GM12891 (cell line): ENCODE measurements around the gene ATXN1.
"Not testable (repeated sequence)": the region's sequence is repeated elsewhere in the genome, so short reads cannot be mapped to it uniquely, and the experiment has no call there.

Source experiments
- DNase-seq: peaks from one replicate; pipeline ENCODE4 v3.0.0; 2011; ENCODE audit warnings: low spot score; ENCODE audit not compliant: insufficient read length
- FAIRE-seq: peaks from 2 replicates; lab custom pipeline; 2011; peaks lifted over from hg19 to GRCh38; lab: Jason Lieb, UNC
- PAX5 ChIP-seq: IDR thresholded peaks from 2 replicates; pipeline ENCODE4 v1.6.1; 2011; ENCODE audit warnings: low read length, moderate library complexity, mild to moderate bottlenecking; ENCODE audit not compliant: insufficient read depth, severe bottlenecking
- POLR2A ChIP-seq: IDR thresholded peaks from 2 replicates; pipeline ENCODE4 v1.6.1; 2011; ENCODE audit warnings: low read depth, low read length, control low read depth
- POLR2AphosphoS5 ChIP-seq: IDR thresholded peaks from 2 replicates; pipeline ENCODE4 v1.6.1; 2011; ENCODE audit warnings: low read depth, low read length, control low read depth
- POU2F2 ChIP-seq: IDR thresholded peaks from 2 replicates; pipeline ENCODE4 v1.6.1; 2011; ENCODE audit warnings: low read depth, mild to moderate bottlenecking, control low read depth, low read length, moderate library complexity
- SPI1 ChIP-seq: IDR thresholded peaks from 2 replicates; pipeline ENCODE4 v1.6.1; 2011; ENCODE audit warnings: low read depth, low read length, control low read depth
- TAF1 ChIP-seq: IDR thresholded peaks from 2 replicates; pipeline ENCODE4 v1.6.1; 2011; ENCODE audit warnings: low read depth, low read length, control low read depth

Gene ATXN1

GRCh38 chr6:16386057-16386456 is 375.2 kb downstream of the ATXN1 start:
- FAIRE-seq = no peak
- DNase-seq = no peak
- TF ChIP-seq TAF1 (no peak), POLR2AphosphoS5 (no peak), POU2F2 (no peak), PAX5 (no peak), SPI1 (no peak), POLR2A (no peak)

GRCh38 chr6:16383607-16384206 is 377.6 kb downstream of the ATXN1 start:
- TF ChIP-seq POU2F2 (no peak), SPI1 (no peak), POLR2A (no peak), PAX5 (no peak), TAF1 (no peak)
- no peak for FAIRE-seq
- no peak for DNase-seq

GRCh38 chr6:16381968-16382367 is 379.3 kb downstream of the ATXN1 start:
- not testable (repeated sequence) for FAIRE-seq, DNase-seq

GRCh38 chr6:16380220-16380809 is 380.9 kb downstream of the ATXN1 start:
- FAIRE-seq (peak; percentile 61), DNase-seq (no peak)
- TF ChIP-seq PAX5 = no peak
- no peak for TF ChIP-seq POLR2A
- TF ChIP-seq POU2F2 = no peak
- TF ChIP-seq POLR2AphosphoS5 = no peak
- TF ChIP-seq TAF1 = no peak
- TF ChIP-seq SPI1 = no peak

GRCh38 chr6:16378360-16378759 is 382.9 kb downstream of the ATXN1 start:
- DNase-seq, FAIRE-seq: not testable (repeated sequence)

- FAIRE-seq (no peak), DNase-seq (no peak)
- TF ChIP-seq POU2F2 (no peak), TAF1 (no peak), PAX5 (no peak), POLR2AphosphoS5 (no peak), POLR2A (no peak), SPI1 (no peak)
Measured at GRCh38 chr6:16377470-16377869, 383.8 kb downstream of the ATXN1 start.

- DNase-seq (no peak), FAIRE-seq (no peak)
- no peak for TF ChIP-seq PAX5
- no peak for TF ChIP-seq POLR2A
- no peak for TF ChIP-seq POU2F2
- TF ChIP-seq SPI1 = no peak
- TF ChIP-seq POLR2AphosphoS5 = no peak
- no peak for TF ChIP-seq TAF1
Measured at GRCh38 chr6:16375843-16376242, 385.4 kb downstream of the ATXN1 start.

GRCh38 chr6:16375206-16375605 is 386.1 kb downstream of the ATXN1 start:
- TF ChIP-seq POLR2AphosphoS5 (no peak), SPI1 (no peak), POLR2A (no peak), POU2F2 (no peak), TAF1 (no peak), PAX5 (no peak)
- FAIRE-seq (no peak), DNase-seq (no peak)

GRCh38 chr6:16374461-16375200 is 386.6 kb downstream of the ATXN1 start:
- peak; percentile 56 for FAIRE-seq
- DNase-seq = no peak
- TF ChIP-seq POLR2AphosphoS5 (no peak), SPI1 (peak; percentile 71), TAF1 (no peak), PAX5 (no peak), POU2F2 (peak; percentile 82; the same call in 1 of the 2 replicates), POLR2A (no peak)

GRCh38 chr6:16374016-16374415 is 387.2 kb downstream of the ATXN1 start:
- FAIRE-seq = no peak

More at GRCh38 chr6:16374016-16374415, 387.2 kb downstream of the ATXN1 start:
- DNase-seq = no peak
- TF ChIP-seq TAF1 (no peak), SPI1 (no peak), PAX5 (no peak), POLR2AphosphoS5 (no peak), POLR2A (no peak), POU2F2 (no peak)
